DMS 273 (cell line): ENCODE measurements around the gene OAF.

Source experiments
- DNase-seq: peaks from one replicate; lab custom pipeline; 2025; ENCODE audit not compliant: unreplicated experiment; lab: John Stamatoyannopoulos, UW

The OAF gene

GRCh38 chr11:120221115-120221752 is 10.4 kb downstream of the OAF start:
- DNase-seq: no peak

- DNase-seq: no peak
Measured at GRCh38 chr11:120222916-120223315, 12.1 kb downstream of the OAF start.

GRCh38 chr11:120223793-120224192 is 13.0 kb downstream of the OAF start:
- DNase-seq: no peak

GRCh38 chr11:120224361-120224760 is 13.5 kb downstream of the OAF start:
- DNase-seq: no peak

GRCh38 chr11:120224972-120225909 is 14.4 kb downstream of the OAF start:
- DNase-seq: no peak

GRCh38 chr11:120226242-120226641 is 15.4 kb downstream of the OAF start:
- no peak for DNase-seq

- DNase-seq: no peak
Measured at GRCh38 chr11:120226714-120227113, 15.9 kb downstream of the OAF start.

- no peak for DNase-seq
Measured at GRCh38 chr11:120227228-120227852, 16.5 kb downstream of the OAF start.

GRCh38 chr11:120228794-120229384 is 18.1 kb downstream of the OAF start:
- peak; percentile 14 for DNase-seq

- peak; percentile 42 for DNase-seq
Measured at GRCh38 chr11:120229451-120230424, 18.9 kb downstream of the OAF start.

- no peak for DNase-seq
Measured at GRCh38 chr11:120230433-120231071, 19.7 kb downstream of the OAF start.

GRCh38 chr11:120231963-120232362 is 21.1 kb downstream of the OAF start:
- DNase-seq: no peak

- no peak for DNase-seq
Measured at GRCh38 chr11:120233207-120233803, 22.5 kb downstream of the OAF start.

GRCh38 chr11:120235024-120235628 is 24.3 kb downstream of the OAF start:
- DNase-seq: peak; percentile 80

GRCh38 chr11:120236169-120237107 is 25.6 kb downstream of the OAF start:
- DNase-seq: peak; percentile 75

GRCh38 chr11:120238968-120239620 is 28.3 kb downstream of the OAF start:
- DNase-seq: no peak
